SH-SY5Y (cell line): ENCODE measurements around the gene FOSL1.

Experiments
- GATA2 ChIP-seq: IDR thresholded peaks from 2 replicates; pipeline ENCODE4 v1.6.1; 2011; ENCODE audit warnings: mild to moderate bottlenecking, low read depth, low read length
- GATA3 ChIP-seq: IDR thresholded peaks from 2 replicates; pipeline ENCODE4 v1.6.1; 2011; ENCODE audit warnings: low read depth, mild to moderate bottlenecking, low read length, moderate library complexity

- TF ChIP-seq GATA2 (no peak), GATA3 (no peak)
Observed at GRCh38 chr11:65853246-65853979, 46.8 kb downstream of the FOSL1 start.
